Duodenal mucosa (tissue), 2 donors: ENCODE results near the gene SMYD2.

ENCODE experiments used
- H3K27ac ChIP-seq: one replicate; pipeline ENCODE4 v1.7.0; 2013; ENCODE audit warnings: low read depth, low read length
- H3K27me3 ChIP-seq, 2 donors: one replicate each; pipeline ENCODE4 v1.7.0; 2013; ENCODE audit warnings: low read length in 2 of 2, control low read depth in 1 of 2; ENCODE audit not compliant: insufficient read depth in 2 of 2, control insufficient read depth in 1 of 2
- H3K36me3 ChIP-seq, 2 donors: one replicate each; pipeline ENCODE4 v1.7.0; 2013; ENCODE audit warnings: low read length in 2 of 2, control low read depth in 1 of 2; ENCODE audit not compliant: insufficient read depth in 2 of 2, control insufficient read depth in 1 of 2
- H3K4me1 ChIP-seq, 2 donors: one replicate each; pipeline ENCODE4 v1.7.0; 2013; ENCODE audit warnings: low read length in 2 of 2, control low read depth in 1 of 2; ENCODE audit not compliant: insufficient read depth in 2 of 2, control insufficient read depth in 1 of 2
- H3K4me3 ChIP-seq, 2 donors: one replicate each; pipeline ENCODE4 v1.7.0; 2013; ENCODE audit warnings: low read length in 2 of 2, low read depth in 1 of 2
- H3K9ac ChIP-seq, 2 donors: one replicate each; pipeline ENCODE4 v1.7.0; 2013; ENCODE audit warnings: low read length in 2 of 2, low read depth in 1 of 2
- H3K9me3 ChIP-seq, 2 donors: one replicate each; pipeline ENCODE4 v1.7.0; 2013; ENCODE audit warnings: low read length in 2 of 2, control low read depth in 1 of 2; ENCODE audit not compliant: control insufficient read depth in 1 of 2

Gene SMYD2

GRCh38 chr1:214354440-214355148, 73.6 kb downstream of the SMYD2 start:
- Histone ChIP-seq H3K9me3 (no peaks in the 10 kb centered on the region), H3K9ac (no peak overlapping the region), H3K4me3 (no peak overlapping the region), H3K27ac (no peak overlapping the region), H3K27me3 (no peaks in the 10 kb centered on the region), H3K4me1 (no peaks in the 10 kb centered on the region), H3K36me3 (peaks cover 0 to 4% of the 10 kb centered on the region in 2 donors)

- Histone ChIP-seq H3K27ac (no peak overlapping the region), H3K27me3 (no peaks in the 10 kb centered on the region), H3K9me3 (no peaks in the 10 kb centered on the region), H3K9ac (no peak overlapping the region), H3K4me3 (no peak overlapping the region), H3K4me1 (peaks cover 5 to 8% of the 10 kb centered on the region in 2 donors), H3K36me3 (peaks cover 0 to 9% of the 10 kb centered on the region in 2 donors)
Observed at GRCh38 chr1:214360116-214360515, 79.2 kb downstream of the SMYD2 start.

GRCh38 chr1:214360525-214361164, 79.7 kb downstream of the SMYD2 start:
- Histone ChIP-seq H3K4me1 (peaks cover 5 to 8% of the 10 kb centered on the region in 2 donors), H3K27me3 (no peaks in the 10 kb centered on the region), H3K9ac (no peak overlapping the region), H3K27ac (no peak overlapping the region), H3K9me3 (no peaks in the 10 kb centered on the region), H3K36me3 (peaks cover 0 to 9% of the 10 kb centered on the region in 2 donors), H3K4me3 (no peak overlapping the region)

- Histone ChIP-seq H3K27me3 (no peaks in the 10 kb centered on the region), H3K4me1 (peaks cover 5 to 8% of the 10 kb centered on the region in 2 donors), H3K4me3 (no peak overlapping the region), H3K9ac (no peak overlapping the region), H3K9me3 (no peaks in the 10 kb centered on the region), H3K36me3 (peaks cover 0 to 5% of the 10 kb centered on the region in 2 donors), H3K27ac (no peak overlapping the region)
Observed at GRCh38 chr1:214361636-214362035, 80.7 kb downstream of the SMYD2 start.

- Histone ChIP-seq H3K36me3 (peaks cover 0 to 5% of the 10 kb centered on the region in 2 donors), H3K9ac (no peak overlapping the region), H3K27me3 (no peaks in the 10 kb centered on the region), H3K27ac (no peak overlapping the region), H3K4me1 (peaks cover 5 to 8% of the 10 kb centered on the region in 2 donors), H3K9me3 (no peaks in the 10 kb centered on the region), H3K4me3 (no peak overlapping the region)
Observed at GRCh38 chr1:214362188-214362882, 81.4 kb downstream of the SMYD2 start.

GRCh38 chr1:214363386-214363785, 82.4 kb downstream of the SMYD2 start:
- H3K9me3 ChIP-seq: no peaks in the 10 kb centered on the region
- peaks cover 0 to 5% of the 10 kb centered on the region in 2 donors for H3K36me3 ChIP-seq
- H3K4me1 ChIP-seq: peaks cover 5 to 8% of the 10 kb centered on the region in 2 donors
- no peak overlapping the region for H3K27ac ChIP-seq
- H3K27me3 ChIP-seq: no peaks in the 10 kb centered on the region
- H3K4me3 ChIP-seq: no peak overlapping the region
- H3K9ac ChIP-seq: no peak overlapping the region

GRCh38 chr1:214364386-214364785, 83.4 kb downstream of the SMYD2 start:
- Histone ChIP-seq H3K9me3 (no peaks in the 10 kb centered on the region), H3K36me3 (peaks cover 0 to 5% of the 10 kb centered on the region in 2 donors), H3K27me3 (no peaks in the 10 kb centered on the region), H3K27ac (no peak overlapping the region), H3K4me3 (no peak overlapping the region), H3K4me1 (peaks cover 5 to 8% of the 10 kb centered on the region in 2 donors), H3K9ac (no peak overlapping the region)

- no peaks in the 10 kb centered on the region for H3K9me3 ChIP-seq
- peaks cover 0 to 5% of the 10 kb centered on the region in 2 donors for H3K36me3 ChIP-seq
- H3K27ac ChIP-seq: no peak overlapping the region
- H3K27me3 ChIP-seq: no peaks in the 10 kb centered on the region
- no peak overlapping the region for H3K4me3 ChIP-seq
- H3K9ac ChIP-seq: no peak overlapping the region
- peaks cover 5 to 8% of the 10 kb centered on the region in 2 donors for H3K4me1 ChIP-seq
Observed at GRCh38 chr1:214364786-214365295, 83.9 kb downstream of the SMYD2 start.

GRCh38 chr1:214367841-214368240, 86.9 kb downstream of the SMYD2 start:
- Histone ChIP-seq H3K4me1 (peaks cover 5 to 8% of the 10 kb centered on the region in 2 donors), H3K27me3 (no peaks in the 10 kb centered on the region), H3K27ac (no peak overlapping the region), H3K9me3 (no peaks in the 10 kb centered on the region), H3K36me3 (no peaks in the 10 kb centered on the region), H3K9ac (no peak overlapping the region), H3K4me3 (no peak overlapping the region)

- Histone ChIP-seq H3K27me3 (no peaks in the 10 kb centered on the region), H3K9me3 (no peaks in the 10 kb centered on the region), H3K9ac (no peak overlapping the region), H3K36me3 (no peaks in the 10 kb centered on the region), H3K4me3 (no peak overlapping the region), H3K4me1 (peaks cover 0 to 3% of the 10 kb centered on the region in 2 donors), H3K27ac (no peak overlapping the region)
Observed at GRCh38 chr1:214369364-214369763, 88.4 kb downstream of the SMYD2 start.
